Activated CD4-positive, CD25-positive, alpha-beta regulatory T cell (primary cell): ENCODE measurements around the gene ORAI2.

ENCODE experiments used
- DNase-seq, 4 experiments: peaks; one replicate each; lab custom pipeline; 2025; lab: John Stamatoyannopoulos, UW

The ORAI2 gene

DNA sequence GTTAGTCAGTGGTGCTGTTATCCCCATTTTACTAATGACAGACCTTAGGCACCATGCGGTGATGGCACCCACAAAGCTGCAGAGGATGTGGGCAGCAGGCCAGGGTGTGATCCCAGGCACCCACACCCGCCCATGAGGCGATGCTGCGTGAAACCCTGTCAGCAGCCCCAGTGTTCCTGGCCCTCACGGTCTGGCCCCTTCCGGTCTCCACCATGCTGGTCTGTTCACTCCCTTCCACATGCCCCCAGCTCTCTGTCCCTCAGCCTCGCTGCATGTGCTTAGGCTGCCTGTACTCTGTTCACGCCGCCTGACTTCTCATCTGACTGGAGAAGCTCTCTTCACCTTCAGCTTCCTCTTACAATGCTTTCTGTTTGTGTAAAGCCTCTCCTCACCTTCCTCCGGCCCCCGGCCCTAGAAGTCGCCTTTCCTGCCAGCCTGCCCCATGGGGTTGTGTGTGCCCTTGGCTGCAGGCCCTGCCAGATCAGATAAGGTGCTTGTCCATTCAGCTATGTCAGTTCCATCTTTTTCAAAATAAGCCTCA lies 17.6 kb upstream of the ORAI2 start:
- DNase-seq = peak in 3 of 4 experiments; percentile 17 to 48 (median 31)

DNA sequence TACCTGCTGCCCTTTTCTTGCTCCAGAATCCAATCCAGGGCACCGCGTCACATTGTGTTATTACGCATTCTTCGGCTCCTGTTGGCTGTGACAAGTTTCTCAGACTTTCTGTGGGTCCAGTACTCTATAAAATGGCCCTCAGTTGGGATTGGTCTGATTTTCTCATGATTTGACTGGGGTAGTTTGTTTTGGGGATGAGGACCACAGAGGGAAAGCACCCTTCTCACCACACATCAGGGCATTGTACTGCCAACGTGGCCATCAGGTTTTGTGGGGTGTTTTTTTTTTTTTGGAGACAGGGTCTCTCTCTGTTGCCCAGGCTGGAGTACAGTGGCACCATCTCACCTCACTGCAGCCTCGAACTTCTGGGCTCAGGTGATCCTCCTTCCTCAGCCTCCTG lies 17.0 kb upstream of the ORAI2 start:
- DNase-seq = no peak

DNA sequence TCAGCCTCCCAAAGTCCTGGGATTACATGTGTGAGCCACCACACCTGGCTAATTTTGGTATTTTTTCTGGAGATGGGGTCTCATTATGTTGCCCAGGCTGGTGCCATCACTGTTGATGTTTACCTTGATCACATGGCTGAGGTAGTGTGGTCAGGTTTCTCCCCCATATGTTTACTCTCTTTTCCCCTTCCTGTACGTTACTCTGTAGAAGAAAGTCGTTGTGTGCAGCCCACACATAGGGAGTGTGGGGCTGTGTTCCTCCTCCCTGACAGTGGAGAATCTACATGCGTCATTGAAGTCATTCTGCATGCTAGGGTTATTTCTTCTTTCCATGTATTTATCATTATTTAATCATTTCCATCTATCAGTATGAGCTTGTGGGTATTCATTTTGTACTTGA lies 16.3 kb upstream of the ORAI2 start:
- DNase-seq = no peak

DNA sequence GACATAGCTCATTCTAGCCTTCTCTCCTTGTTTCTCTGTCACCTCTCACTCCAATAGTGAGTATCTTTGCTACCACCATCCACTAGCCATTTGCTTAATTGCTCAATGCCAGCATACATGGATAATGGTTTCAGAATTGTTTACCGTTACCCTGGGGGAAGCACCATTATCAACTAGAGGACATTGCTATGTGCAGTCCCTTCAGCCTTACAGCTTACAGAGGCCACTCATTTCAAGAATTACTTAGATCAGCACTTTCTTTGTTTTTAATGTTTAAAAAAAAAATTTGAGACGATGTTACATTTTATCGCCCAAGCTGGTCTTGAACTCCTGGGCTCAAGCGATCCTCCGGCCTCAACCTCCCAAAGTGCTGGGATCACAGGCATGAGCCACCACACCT lies 14.8 kb upstream of the ORAI2 start:
- DNase-seq = no peak

DNA sequence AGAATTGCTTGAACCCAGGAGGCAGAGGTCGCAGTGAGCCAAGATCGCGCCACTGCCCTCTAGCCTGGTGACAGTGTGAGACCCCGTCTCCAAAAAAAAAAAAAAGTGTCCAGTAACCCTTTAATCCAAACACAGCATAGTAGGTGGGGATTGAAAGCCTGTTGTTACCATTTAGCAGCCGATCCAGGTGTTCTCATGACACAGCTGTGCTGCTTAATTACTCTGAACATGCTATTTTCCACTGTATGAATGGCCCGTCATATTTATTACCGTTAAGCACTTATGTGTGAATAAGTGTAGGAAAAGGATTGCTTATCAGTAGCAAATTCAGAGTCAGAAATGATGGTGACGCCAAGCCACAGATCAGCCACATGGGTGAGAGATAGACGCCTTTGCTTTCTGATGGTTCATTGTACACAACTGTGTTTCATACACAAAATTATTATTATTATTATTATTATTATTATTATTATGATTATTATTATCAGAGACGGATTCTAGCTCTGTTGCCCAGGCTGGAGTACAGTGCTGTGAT lies 11.6 kb upstream of the ORAI2 start:
- no peak for DNase-seq

DNA sequence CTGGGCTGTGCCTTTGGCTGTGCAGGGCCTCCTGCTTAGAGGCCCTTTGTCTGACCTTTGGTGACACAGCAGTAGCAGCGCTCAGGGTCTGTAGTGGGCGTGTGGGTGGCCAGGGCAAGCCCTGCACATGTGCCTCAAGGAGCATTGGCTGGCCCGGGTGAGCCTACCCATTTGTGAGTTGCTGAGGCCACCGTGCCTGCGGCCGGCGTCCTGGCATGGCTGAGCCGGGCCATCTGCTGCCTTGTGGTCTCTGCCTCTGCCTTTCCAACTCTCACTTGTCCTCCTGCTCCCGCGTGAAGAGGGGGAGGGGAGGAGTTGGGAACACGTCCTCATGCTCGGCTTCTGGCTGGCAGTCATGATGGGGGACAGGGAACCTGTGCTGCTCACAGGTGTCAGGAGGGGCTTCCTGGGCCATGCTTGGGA lies 9.2 kb upstream of the ORAI2 start:
- no peak for DNase-seq

DNA sequence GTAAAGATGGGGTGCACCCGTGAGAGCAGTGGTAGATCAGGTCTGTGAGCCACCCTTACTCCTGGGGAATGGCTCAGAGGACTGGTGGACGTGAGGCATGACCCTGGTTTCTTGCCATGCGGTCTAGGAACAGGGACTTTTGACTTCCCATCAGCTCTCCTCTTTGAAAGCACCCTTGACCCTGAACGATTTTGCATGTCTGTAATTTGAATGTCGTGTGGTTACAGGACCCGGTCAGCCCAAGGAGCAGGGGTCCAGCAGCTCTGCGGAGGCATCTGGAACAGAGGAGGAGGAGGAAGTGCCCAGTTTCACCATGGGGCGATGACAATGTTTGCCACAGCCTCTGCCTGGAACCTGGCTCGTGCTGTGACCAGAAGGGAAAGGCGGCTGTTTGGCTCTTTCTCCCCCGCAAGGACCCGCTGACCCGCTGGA lies 8.6 kb upstream of the ORAI2 start:
- no peak for DNase-seq

DNA sequence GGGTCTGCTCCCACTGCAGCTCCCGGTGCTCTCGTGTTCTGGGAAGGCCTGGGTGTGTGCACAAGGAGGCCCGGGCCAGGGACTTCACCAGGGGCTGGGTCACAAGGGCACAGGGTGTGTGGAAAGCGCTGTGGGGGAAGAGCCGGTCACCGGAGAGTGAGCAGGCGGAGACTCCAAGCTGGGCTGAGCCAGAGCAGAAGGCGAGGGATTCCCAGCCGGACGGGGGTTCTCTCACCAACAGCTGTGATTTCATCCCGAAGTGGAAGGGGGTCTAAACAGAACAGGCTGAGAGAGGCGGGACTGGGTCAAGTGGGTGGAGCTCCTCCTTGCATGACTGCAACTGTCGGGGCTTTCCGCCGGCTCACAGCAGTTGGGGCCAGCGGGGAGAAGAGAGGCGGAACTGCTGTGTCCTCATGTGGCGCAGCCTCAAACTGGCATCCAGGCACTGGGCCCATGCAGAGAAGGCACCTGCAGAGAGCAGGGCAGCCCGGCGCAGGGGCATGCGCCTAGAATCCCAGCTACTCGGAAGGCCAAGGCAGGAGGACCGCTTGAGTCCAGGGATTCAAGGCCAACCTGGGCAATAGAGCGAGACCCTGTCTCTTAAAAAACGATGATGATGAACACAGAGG lies 7.6 kb upstream of the ORAI2 start:
- peak; percentile 40 to 62 (median 56) for DNase-seq

DNA sequence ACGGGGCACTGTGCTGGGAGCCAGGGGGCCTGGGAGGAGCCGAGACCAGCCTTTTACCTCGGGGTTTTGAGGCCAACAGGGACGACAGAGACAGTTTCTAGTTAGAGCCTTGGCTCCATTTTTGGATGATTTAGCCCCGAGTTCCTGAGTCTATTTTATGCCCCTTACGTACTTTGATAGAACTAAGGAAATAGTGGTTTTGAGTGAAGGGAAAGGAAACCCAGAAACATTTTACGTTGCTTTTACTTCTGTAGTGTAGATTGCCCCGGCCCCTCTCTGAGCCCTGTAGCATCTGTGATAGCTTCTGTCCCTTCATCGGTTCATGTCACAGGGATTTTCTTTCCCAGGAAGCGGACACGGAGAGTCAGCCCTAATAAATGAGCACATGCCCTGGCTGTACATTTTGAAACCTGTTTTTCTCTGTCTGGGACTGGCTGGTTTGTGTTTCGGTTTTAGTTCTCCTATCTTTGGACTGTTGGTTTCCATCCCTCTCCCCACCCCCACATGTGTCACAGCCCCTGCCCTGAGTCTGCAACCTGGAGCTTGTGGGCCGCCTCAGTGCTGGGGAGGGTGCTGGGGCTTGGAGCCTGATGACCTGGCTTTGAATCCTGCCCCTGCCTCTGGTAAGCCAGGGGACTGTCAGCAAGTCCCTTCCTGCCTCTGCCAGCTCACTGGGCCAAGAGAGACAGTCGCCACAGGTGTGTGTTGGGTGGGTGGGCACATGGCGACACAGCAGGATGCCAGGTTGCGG lies 6.9 kb upstream of the ORAI2 start:
- DNase-seq = peak; percentile 31 to 60 (median 36)

DNA sequence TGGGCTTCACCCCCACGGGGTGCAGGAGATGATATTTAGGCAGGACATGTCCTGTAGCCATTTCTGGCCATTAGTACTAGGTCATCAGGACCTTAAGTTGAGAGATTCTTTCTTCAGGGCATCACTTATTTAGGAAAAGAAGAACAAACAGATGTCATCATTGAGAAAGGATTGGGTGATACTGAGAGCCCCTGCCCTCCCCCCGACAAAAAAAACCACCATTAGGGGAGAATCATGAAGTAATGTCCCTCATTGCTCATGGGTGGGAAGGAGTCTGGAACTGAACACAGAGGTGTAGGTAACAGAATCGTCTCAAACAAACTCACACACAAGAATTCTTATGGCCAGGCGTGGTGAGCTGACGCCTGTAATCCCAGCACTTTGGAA lies 6.4 kb upstream of the ORAI2 start:
- no peak for DNase-seq

DNA sequence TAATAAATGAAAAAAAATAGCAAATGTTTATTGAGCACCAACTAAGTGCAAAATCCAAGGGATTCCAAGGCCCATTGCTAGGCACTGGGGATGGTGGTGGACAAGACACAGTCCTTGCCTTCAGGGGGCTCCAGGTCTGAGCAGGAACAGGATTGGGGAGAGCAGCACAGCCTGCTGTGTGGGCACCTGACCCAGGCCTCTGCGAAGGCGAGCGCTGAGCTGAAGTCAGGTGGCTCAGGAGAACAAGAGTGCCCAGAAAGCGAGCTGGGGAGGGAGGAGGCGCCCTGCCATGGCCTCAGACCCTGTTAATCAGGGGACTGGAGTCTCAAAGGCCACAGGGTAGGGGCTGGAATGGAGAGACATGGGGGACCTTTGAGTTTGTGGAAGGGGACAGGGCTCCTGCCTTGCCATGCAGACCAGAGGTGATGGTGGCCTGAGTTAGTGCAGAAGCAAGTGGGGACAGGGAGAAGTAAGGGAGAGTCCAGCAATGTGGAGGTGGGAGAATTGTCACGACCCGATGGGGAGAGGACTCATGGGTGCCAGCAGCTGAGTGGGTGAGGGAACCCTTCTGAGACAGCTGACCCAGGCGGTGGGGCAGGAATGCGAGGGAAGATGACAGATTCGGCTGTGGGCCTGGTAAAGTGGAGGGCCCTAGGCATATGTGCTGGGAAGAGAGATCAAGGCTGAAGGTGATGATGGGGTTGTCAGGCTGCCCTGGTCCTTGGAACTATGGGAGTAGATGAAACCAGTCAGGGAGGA lies 4.1 kb upstream of the ORAI2 start:
- no peak for DNase-seq

DNA sequence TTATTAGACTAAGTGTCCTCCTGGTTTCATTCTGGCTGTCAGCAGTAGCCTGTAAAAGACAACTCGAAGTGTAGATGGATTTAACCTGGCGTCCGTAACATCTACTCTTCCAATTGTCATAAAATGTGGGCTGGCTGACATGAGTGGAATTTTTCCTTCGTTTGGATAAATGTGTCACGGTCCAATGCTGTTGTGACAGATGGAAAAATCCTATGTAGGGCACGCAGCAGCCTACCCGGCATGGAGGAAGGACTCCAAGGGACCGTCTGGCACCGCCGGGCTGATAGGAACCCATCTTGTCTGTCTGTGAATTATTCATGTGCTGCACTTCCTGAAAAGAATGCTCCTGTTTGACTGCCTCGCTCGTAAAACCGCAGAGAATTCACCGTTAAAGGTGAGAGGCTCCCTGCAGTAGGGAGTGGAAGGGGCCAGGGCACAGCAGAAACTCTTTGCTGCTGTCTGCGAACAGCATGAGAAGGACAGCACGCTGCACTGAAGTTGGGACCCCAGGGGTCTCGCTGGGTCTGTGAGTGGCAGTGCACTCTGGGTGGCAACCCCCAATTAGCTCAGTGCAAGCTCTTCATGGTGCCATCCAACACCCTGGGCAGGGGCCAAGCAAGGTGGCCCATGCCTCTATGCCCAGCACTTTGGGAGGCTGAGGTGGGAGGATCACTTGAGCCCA lies 1.6 kb upstream of the ORAI2 start:
- peak in 1 of 4 experiments; percentile 10 for DNase-seq

DNA sequence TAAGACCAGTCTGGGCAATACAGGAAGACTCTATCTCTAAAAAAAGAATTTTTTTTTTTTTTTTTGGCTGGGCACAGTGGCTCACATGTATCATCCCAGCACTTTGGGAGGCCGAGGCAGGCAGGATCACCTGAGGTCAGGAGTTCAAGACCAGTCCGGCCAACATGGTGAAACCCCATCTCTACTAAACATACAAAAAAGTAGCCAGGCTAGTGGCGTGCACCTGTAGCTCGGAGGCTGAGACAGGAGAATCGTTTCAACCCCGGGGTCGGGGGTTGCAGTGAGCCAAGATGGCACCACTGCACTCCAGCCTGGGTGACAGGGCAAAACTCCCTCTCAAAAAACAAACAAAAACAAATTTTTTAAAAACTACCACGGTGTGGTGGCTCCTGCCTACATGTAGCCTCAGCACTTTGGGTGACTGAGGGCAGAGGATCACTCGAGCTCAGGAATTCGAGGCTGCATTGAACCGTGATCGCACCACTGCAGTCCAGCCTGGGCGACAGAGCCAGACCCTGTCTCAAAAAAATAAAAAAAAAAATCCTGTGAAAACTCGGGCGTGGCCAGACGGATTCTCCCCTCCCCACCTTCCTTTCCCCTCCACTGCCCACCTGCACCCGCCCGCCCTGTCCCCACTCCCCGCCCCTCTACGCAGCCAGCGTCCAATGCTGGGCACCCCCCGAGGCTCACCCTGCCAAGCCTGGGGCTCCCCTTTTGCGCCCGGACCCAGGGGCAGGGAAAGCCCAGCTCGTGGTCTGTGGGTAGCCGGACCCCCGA lies 745 bp upstream of the ORAI2 start:
- DNase-seq = no peak

DNA sequence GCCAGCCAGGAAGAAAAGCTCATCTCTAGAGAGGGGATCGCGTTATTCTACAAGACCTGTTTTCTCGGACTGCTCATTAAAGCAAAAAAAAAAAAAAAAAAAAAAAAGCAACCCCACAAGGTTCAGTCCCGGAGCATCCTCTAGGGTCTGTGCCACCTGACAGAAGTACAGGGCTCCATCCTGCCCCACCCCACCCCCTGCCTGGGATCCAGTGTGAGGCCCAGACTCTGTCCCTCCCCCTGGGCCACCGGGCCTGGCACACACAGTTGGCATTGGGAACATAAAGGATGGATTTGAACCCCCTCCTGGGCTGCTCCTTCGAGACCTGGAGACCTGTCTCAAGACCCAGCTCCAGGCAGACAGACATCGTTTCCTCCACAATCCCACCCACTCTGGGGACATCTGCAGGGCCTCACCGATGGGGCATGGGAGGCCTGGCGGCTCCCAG lies 688 bp downstream of the ORAI2 start:
- DNase-seq = no peak

DNA sequence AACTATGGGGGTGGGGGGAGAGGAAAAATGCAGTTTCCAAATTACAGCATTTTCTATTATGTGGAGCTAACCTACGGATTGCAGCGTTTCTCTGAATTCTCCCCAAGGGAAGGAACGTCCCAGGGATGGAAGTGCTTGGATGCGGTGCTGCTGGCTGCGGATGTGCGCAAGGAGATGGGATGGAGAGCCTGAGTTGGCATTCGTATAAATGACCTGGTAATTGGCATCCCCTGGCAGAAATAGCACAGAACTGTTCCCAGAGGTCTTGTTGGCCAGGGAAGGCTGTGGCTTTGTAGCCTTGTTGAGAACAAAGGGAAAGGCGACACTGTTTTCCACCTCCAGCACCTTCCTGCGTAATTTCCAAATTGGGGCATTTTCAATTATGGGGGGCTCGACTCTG lies 2.7 kb downstream of the ORAI2 start:
- DNase-seq = no peak

DNA sequence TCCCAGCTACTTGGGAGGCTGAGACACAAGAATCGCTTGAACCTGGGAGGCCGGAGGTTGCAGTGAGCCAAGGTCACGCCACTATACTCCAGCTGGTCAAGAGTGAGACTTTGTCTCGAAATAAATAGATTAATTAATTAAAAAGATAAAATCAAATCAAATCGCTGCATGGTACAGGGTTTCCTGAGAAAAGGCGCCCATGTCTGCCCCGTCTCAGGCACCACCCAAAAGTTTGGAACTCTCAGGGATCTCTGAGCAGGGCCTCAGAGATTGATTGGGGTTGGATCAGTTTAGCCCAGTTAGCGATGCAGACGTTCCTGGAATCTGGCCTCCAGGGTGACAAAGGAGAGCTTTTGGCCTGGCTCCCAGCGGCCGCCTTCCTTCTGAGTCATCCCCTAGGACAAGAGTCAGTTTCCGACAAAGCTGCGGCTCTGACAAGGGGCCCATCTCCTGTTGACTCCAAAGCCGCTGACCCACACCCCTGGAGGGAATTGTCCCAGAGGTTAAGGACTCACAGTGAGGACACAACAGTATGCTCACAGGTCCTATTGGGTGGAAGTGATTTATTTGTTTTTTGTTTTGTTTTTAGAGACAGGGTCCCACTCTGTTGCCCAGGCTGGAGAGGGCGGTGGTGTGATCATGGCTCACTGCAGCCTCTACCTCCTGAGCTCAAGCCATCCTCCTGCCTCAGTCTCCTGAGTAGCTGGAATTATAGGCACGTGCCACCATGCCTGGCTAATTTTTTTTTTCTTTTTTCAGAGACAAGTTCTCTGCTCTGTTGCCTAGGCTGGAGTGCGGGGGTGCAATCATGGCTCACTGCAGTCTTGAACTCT lies 6.8 kb downstream of the ORAI2 start:
- no peak for DNase-seq

DNA sequence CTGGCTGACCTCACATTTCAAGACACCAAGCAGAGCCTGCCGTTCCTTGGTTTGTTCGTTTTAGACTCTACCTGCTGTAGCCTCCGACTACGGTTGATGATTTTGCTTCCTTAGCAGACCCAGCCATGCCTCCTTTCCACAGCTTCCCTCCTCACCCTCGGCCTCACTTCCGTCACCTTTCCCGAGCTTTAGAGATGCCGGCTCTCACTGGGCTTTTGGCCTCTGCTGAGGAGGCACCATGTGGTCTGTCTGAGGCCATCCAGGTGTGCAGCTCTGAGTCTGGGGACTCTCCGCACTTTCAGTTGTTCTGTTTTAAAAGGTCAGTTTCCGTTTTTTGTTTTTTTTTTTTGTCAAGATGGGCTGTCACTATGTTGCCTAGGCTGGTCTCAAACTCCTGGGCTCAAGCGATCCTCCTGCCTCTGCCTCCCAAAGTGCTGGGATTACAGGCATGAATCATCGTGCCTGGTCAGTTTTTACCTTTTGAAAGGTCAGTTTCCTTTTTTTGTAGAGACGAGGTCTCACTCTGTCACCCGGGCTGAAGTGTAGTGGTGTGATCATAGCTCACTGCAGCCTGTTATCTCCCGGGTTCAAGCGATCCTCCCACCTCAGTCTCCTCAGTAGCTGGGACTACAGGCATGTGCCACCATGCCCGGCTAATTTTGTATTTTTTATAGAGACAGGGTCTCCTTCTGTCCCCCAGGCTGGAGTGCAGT lies 11.7 kb downstream of the ORAI2 start:
- DNase-seq = no peak

DNA sequence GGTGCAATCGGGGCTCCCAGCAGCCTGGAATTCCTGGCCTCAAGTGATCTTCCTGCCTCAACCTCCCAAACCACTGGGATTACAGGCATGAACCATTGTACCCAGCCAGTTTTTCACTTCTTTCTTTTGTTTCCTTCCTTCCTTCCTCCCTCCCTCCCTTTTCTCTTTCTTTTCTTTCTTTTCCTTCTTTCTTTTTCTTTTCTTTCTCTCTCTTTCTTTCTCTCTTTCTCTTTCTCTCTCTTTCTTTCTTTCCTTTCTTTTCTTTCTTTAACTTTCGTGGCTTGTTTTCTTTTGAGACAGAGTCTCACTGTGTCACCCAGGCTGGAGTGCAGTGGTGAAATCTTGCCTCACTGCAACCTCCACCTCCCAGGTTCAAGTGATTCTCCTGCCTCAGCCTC lies 12.3 kb downstream of the ORAI2 start:
- no peak for DNase-seq

DNA sequence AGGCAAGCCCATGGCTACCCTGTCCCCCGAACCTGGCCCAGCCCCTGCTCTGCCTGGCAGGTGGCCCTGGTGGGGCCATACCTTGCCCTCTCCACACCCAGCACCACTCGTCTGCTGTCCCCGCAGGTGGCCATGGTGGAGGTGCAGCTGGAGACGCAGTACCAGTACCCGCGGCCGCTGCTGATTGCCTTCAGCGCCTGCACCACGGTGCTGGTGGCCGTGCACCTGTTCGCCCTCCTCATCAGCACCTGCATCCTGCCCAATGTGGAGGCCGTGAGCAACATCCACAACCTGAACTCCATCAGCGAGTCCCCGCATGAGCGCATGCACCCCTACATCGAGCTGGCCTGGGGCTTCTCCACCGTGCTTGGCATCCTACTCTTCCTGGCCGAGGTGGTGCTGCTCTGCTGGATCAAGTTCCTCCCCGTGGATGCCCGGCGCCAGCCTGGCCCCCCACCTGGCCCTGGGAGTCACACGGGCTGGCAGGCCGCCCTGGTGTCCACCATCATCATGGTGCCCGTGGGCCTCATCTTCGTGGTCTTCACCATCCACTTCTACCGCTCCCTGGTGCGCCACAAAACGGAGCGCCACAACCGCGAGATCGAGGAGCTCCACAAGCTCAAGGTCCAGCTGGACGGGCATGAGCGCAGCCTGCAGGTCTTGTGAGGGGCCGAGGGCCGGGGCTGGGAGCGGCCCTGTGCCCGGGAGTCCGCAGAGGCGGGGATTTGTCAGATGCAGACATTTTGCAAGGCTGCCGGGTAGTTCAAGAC lies 13.2 kb downstream of the ORAI2 start:
- DNase-seq = no peak
